CD4-positive, alpha-beta T cell (primary cell): ENCODE measurements around the gene RIOK2. TPM values are rescaled to one million over a fixed set of nuclear protein-coding genes. Genes with fewer than 3 reads are reported as not detected.

ENCODE experiments used
- ATAC-seq: fragments of 200-7000 bp; cut with Tn5 transposase; one replicate; pipeline ENCODE4 v1.10.0; 2022; ENCODE audit warnings: mild to moderate bottlenecking; ENCODE audit not compliant: poor library complexity
- CTCF ChIA-PET: fragments of 350-600 bp; sonication (Branson Sonifier 250); formaldehyde crosslinking; loops from one replicate; lab custom pipeline; 2021; ENCODE audit warnings: antibody characterized with exemption, inconsistent platforms; lab: Charles Lee
- POLR2A ChIA-PET: fragments of 350-600 bp; sonication (Branson Sonifier 250); formaldehyde crosslinking; loops from one replicate; lab custom pipeline; 2021; ENCODE audit warnings: antibody characterized with exemption, inconsistent platforms; lab: Charles Lee
- DNase-seq, 14 experiments: peaks; one replicate each; pipeline ENCODE4 v3.0.0-alpha.2; 2013 to 2020; ENCODE audit warnings: mixed read lengths in 2 of 14
- H3K27ac ChIP-seq, 2 donors: one replicate each; pipeline versions ENCODE4 v1.5.1 to v1.7.0; 2013; ENCODE audit warnings: low read length in 2 of 2, low read depth in 1 of 2, mild to moderate bottlenecking in 1 of 2
- H3K27me3 ChIP-seq, 2 experiments: 1 replicate in 1 of 2; 2 replicates in 1 of 2; pipeline versions ENCODE4 v1.6.1 to v1.7.0; 2013; ENCODE audit warnings: low read length in 2 of 2, control low read depth in 1 of 2, mild to moderate bottlenecking in 1 of 2, moderate library complexity in 1 of 2; ENCODE audit not compliant: insufficient read depth in 2 of 2, control insufficient read depth in 1 of 2
- H3K36me3 ChIP-seq: one replicate; pipeline ENCODE4 v1.6.1; 2013; ENCODE audit warnings: low read length, control low read depth; ENCODE audit not compliant: insufficient read depth
- H3K4me1 ChIP-seq: one replicate; pipeline ENCODE4 v1.6.1; 2013; ENCODE audit warnings: low read length, control low read depth; ENCODE audit not compliant: insufficient read depth
- H3K4me3 ChIP-seq: one replicate; pipeline ENCODE4 v1.5.1; 2013; ENCODE audit warnings: mild to moderate bottlenecking, low read length, moderate library complexity
- H3K9me3 ChIP-seq, 2 experiments: 1 replicate in 1 of 2; 2 replicates in 1 of 2; pipeline versions ENCODE4 v1.6.1 to v1.7.0; 2013; ENCODE audit warnings: low read length in 2 of 2, mild to moderate bottlenecking in 2 of 2, control low read depth in 1 of 2, moderate library complexity in 1 of 2; ENCODE audit not compliant: control insufficient read depth in 1 of 2, insufficient read depth in 1 of 2
- H3K27ac Mint-ChIP-seq: one replicate; pipeline ENCODE4 v1.8.0; 2020; ENCODE audit warnings: mixed read lengths
- H3K27me3 Mint-ChIP-seq: one replicate; pipeline ENCODE4 v1.8.0; 2021; ENCODE audit warnings: mixed read lengths
- H3K36me3 Mint-ChIP-seq: one replicate; pipeline ENCODE4 v1.8.0; 2021; ENCODE audit warnings: low read depth, mixed read lengths
- H3K4me1 Mint-ChIP-seq: one replicate; pipeline ENCODE4 v1.8.0; 2021; ENCODE audit warnings: low read depth, mixed read lengths
- H3K4me3 Mint-ChIP-seq: one replicate; pipeline ENCODE4 v1.8.0; 2020; ENCODE audit warnings: mild to moderate bottlenecking, mixed read lengths
- H3K9me3 Mint-ChIP-seq: one replicate; pipeline ENCODE4 v1.8.0; 2020; ENCODE audit warnings: mixed read lengths
- CTCF ChIP-seq: fragments of 200-600 bp; IDR thresholded peaks from one replicate; pipeline ENCODE4 v1.8.0; 2022; ENCODE audit warnings: antibody characterized with exemption, mild to moderate bottlenecking
- intact Hi-C, 2 experiments: fragments of 100-400 bp; cut with DNase I in 1 of 2; cut with micrococcal nuclease in 1 of 2; formaldehyde crosslinking; loops; one replicate each; pipeline versions ENCODE4 v1.15.1 to v1.9.0; 2023 to 2025; cut with DNase I, micrococcal nuclease
- total RNA-seq, 174 experiments: library from RNA in 2 of 174; stranded (reverse) in 2 of 174; gene quantifications; one replicate each; pipeline ENCODE4 v1.2.3 and lab custom pipeline; 2021 to 2026

The RIOK2 gene
- total RNA-seq, 2 experiments from 2014 or later: 25.1 to 26.0 TPM

DNA sequence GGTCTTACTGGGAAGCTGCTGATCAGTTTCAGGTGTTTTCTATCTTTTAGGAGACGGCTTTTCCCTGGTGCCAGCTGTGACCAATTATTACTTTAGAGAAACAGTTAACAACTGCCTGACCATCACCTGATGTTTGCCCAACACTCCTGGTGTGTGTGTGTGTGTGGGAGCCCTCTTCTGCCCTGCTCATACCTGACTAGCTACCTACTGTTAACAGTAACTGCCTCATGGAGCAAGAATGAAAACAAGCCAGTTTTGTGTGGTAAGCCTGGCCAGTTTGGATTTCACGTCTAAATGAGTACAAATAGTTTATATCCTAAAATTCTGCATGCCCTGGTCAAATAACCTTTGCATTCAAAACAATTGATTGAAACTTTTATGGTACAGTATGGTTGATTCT, 46.1 kb upstream of the RIOK2 start:
- Histone ChIP-seq H3K27ac (no peak overlapping the region), H3K27me3 (peaks cover 0 to 6% of the 10 kb centered on the region in 2 experiments), H3K9me3 (no peaks in the 10 kb centered on the region), H3K4me3 (no peak overlapping the region), H3K36me3 (no peaks in the 10 kb centered on the region), H3K4me1 (no peaks in the 10 kb centered on the region)
- H3K9me3 Mint-ChIP-seq: no peaks in the 10 kb centered on the region
- DNase-seq (no peak), ATAC-seq (no peak)
- H3K4me1 Mint-ChIP-seq: no peaks in the 10 kb centered on the region
- H3K27me3 Mint-ChIP-seq: peaks cover 10% of the 10 kb centered on the region
- intact Hi-C loops: loop anchor here in 1 of 2 experiments (10.0 kb wide), 1 partner anchor 1836 kb away; no protein-coding TSS in a partner anchor
- TF ChIP-seq CTCF: no peak
- CTCF ChIA-PET: no interaction called here
- no peak overlapping the region for H3K27ac Mint-ChIP-seq
- H3K36me3 Mint-ChIP-seq: no peaks in the 10 kb centered on the region
- POLR2A ChIA-PET: no interaction called here
- H3K4me3 Mint-ChIP-seq: no peak overlapping the region

DNA sequence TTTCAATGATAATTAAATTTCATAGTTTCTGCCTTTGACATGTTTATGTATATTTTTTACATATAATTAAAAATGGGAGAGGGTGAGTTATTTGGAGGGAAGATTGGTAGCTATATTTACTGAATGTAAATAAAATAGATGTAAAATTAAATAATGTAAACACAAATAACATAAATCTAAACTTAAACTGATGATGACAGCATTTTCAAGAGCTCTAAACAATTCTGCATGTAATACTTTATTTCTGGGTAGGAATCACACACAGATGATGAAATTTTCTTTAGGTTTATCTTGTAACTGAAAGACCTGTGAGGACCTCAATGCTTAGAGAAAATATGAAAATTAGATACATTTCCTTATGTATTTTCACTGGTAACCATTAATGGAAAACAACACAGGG, 42.2 kb upstream of the RIOK2 start:
- peaks cover 4% of the 10 kb centered on the region for H3K27me3 Mint-ChIP-seq
- no peak overlapping the region for H3K4me3 Mint-ChIP-seq
- H3K4me1 ChIP-seq: no peaks in the 10 kb centered on the region
- ATAC-seq (no peak), DNase-seq (no peak)
- ChIA-PET CTCF (no interaction called here), POLR2A (no interaction called here)
- no peaks in the 10 kb centered on the region for H3K9me3 Mint-ChIP-seq
- peaks cover 0 to 4% of the 10 kb centered on the region in 2 experiments for H3K27me3 ChIP-seq
- H3K4me3 ChIP-seq: no peak overlapping the region
- no peak overlapping the region for H3K27ac ChIP-seq
- TF ChIP-seq CTCF: no peak
- intact Hi-C loops: loop anchor here in 1 of 2 experiments (10.0 kb wide), 1 partner anchor 1840 kb away; no protein-coding TSS in a partner anchor
- no peak overlapping the region for H3K27ac Mint-ChIP-seq
- no peaks in the 10 kb centered on the region for H3K4me1 Mint-ChIP-seq
- no peaks in the 10 kb centered on the region for H3K36me3 ChIP-seq
- no peaks in the 10 kb centered on the region for H3K36me3 Mint-ChIP-seq
- H3K9me3 ChIP-seq: no peaks in the 10 kb centered on the region

DNA sequence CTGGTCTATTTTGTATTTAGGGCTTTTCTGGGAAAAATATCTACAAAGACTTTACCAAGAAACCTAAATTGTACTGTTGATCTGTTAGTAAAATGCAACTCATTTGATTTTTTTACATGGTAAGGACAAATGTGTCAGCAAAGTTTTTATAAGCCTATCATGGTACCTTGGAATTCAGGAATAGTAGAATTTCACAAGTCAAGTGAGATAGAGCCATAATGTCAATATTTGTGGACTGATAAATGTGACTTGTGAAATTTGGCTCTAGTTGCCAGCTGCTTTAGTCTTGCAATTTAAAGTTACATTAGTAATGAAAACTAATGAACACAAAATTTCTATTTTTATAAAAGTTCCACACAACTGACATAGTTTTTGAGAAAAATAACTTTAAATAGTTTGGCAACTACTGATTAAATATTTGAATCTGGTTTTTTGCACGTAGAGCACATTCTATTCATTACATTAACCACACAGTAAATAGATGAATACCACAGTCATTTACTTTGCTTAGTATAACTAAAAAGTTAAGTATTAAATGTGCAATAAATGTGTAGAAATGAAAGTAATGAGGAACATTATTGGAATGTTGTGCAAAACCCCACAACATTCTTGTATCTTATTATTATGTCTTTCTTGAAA, 41.2 kb upstream of the RIOK2 start:
- DNase-seq (no peak), ATAC-seq (no peak)
- no peaks in the 10 kb centered on the region for H3K9me3 Mint-ChIP-seq
- H3K36me3 Mint-ChIP-seq: no peaks in the 10 kb centered on the region
- Histone ChIP-seq H3K27ac (no peak overlapping the region), H3K9me3 (no peaks in the 10 kb centered on the region), H3K27me3 (no peaks in the 10 kb centered on the region), H3K36me3 (no peaks in the 10 kb centered on the region), H3K4me3 (no peak overlapping the region), H3K4me1 (no peaks in the 10 kb centered on the region)
- ChIA-PET CTCF (no interaction called here), POLR2A (no interaction called here)
- H3K27me3 Mint-ChIP-seq: no peaks in the 10 kb centered on the region
- no peaks in the 10 kb centered on the region for H3K4me1 Mint-ChIP-seq
- no peak for TF ChIP-seq CTCF
- intact Hi-C loops: loop anchor here in 1 of 2 experiments (10.0 kb wide), 1 partner anchor 1841 kb away; no protein-coding TSS in a partner anchor
- no peak overlapping the region for H3K4me3 Mint-ChIP-seq
- no peak overlapping the region for H3K27ac Mint-ChIP-seq
